Hepatocyte (in vitro differentiated cells): ENCODE data around the gene RBBP5. TPM values are rescaled to one million over a fixed set of nuclear protein-coding genes. Genes with fewer than 3 reads are reported as not detected.

Source experiments
- DNase-seq: peaks from one replicate; pipeline ENCODE4 v3.0.0-alpha.2; 2016; ENCODE audit warnings: low spot score
- H2AFZ ChIP-seq: fragments of 200-600 bp; sonication (generic); 2 replicates; pipeline ENCODE4 v1.6.0; 2016; ENCODE audit warnings: antibody characterized with exemption, mild to moderate bottlenecking
- H3K27ac ChIP-seq: fragments of 200-600 bp; sonication (generic); 2 replicates; pipeline ENCODE4 v1.5.1; 2016; ENCODE audit warnings: mild to moderate bottlenecking
- H3K27me3 ChIP-seq: fragments of 200-600 bp; sonication (generic); 2 replicates; pipeline ENCODE4 v1.6.1; 2016
- H3K36me3 ChIP-seq: fragments of 200-600 bp; sonication (generic); replicated peaks from 2 replicates; pipeline ENCODE4 v1.5.1; 2016; ENCODE audit warnings: low read depth; ENCODE audit not compliant: insufficient read depth
- H3K4me1 ChIP-seq: fragments of 200-600 bp; sonication (generic); 2 replicates; pipeline ENCODE4 v1.5.1; 2016; ENCODE audit warnings: mild to moderate bottlenecking, moderate library complexity; ENCODE audit not compliant: insufficient read depth
- H3K4me2 ChIP-seq: fragments of 200-600 bp; sonication (generic); 2 replicates; pipeline ENCODE4 v1.6.0; 2016
- H3K4me3 ChIP-seq: fragments of 200-600 bp; sonication (generic); 2 replicates; pipeline ENCODE4 v1.5.1; 2016; ENCODE audit warnings: mild to moderate bottlenecking
- H3K79me2 ChIP-seq: fragments of 200-600 bp; sonication (generic); 2 replicates; pipeline ENCODE4 v1.6.0; 2017; ENCODE audit warnings: mild to moderate bottlenecking
- H3K9me2 ChIP-seq: fragments of 200-600 bp; sonication (generic); replicated peaks from 2 replicates; pipeline ENCODE4 v1.6.0; 2017; ENCODE audit warnings: mild to moderate bottlenecking; ENCODE audit not compliant: insufficient read depth
- H3K9me3 ChIP-seq: fragments of 200-600 bp; sonication (generic); 2 replicates; pipeline ENCODE4 v1.5.1; 2016; ENCODE audit warnings: low read depth, mild to moderate bottlenecking
- H4K20me1 ChIP-seq: fragments of 200-600 bp; sonication (generic); 2 replicates; pipeline ENCODE4 v1.6.0; 2016; ENCODE audit warnings: mild to moderate bottlenecking; ENCODE audit not compliant: insufficient read depth, poor library complexity, severe bottlenecking
- EZH2 ChIP-seq: fragments of 200-600 bp; sonication (generic); IDR thresholded peaks from 2 replicates; pipeline ENCODE4 v1.6.1; 2016; ENCODE audit warnings: antibody characterized with exemption, mild to moderate bottlenecking, borderline replicate concordance
- EZH2phosphoT487 ChIP-seq: fragments of 200-600 bp; sonication (generic); IDR thresholded peaks from one replicate; pipeline ENCODE4 v1.6.1; 2018; ENCODE audit warnings: antibody characterized with exemption, mild to moderate bottlenecking, low read depth, moderate library complexity; ENCODE audit not compliant: unreplicated experiment, severe bottlenecking
- WGBS: methylation state at CpG from one replicate; pipeline ENCODE4 v1.1.6; 2016; ENCODE audit warnings: low lambda C conversion rate; ENCODE audit errors: missing lambda C conversion rate; 5-methylcytosine and 5-hydroxymethylcytosine counted together
- polyA plus RNA-seq: library from polyadenylated mRNA; unstranded; fragments of >200 nt; fragmentation: Nextera tagmentation; extraction: Ambion mirVana; gene quantifications from 2 replicates; pipeline ENCODE4 v1.2.1, GENCODE V29; 2016
- total RNA-seq: library from RNA; depleted of rRNA; stranded (reverse); fragments of >200 nt; gene quantifications from 2 replicates; pipeline ENCODE4 v1.2.3, GENCODE V29; 2014
- TF ChIP-seq, protein P1 (sequence below): fragments of 200-600 bp; sonication (generic); IDR thresholded peaks from 2 replicates; pipeline ENCODE4 v1.5.1; 2016; ENCODE audit warnings: antibody characterized with exemption, mild to moderate bottlenecking; ENCODE audit not compliant: poor library complexity

The RBBP5 gene
- total and polyA plus RNA-seq, 2 experiments from 2014 or later = 9.0 to 15.3 TPM

DNA sequence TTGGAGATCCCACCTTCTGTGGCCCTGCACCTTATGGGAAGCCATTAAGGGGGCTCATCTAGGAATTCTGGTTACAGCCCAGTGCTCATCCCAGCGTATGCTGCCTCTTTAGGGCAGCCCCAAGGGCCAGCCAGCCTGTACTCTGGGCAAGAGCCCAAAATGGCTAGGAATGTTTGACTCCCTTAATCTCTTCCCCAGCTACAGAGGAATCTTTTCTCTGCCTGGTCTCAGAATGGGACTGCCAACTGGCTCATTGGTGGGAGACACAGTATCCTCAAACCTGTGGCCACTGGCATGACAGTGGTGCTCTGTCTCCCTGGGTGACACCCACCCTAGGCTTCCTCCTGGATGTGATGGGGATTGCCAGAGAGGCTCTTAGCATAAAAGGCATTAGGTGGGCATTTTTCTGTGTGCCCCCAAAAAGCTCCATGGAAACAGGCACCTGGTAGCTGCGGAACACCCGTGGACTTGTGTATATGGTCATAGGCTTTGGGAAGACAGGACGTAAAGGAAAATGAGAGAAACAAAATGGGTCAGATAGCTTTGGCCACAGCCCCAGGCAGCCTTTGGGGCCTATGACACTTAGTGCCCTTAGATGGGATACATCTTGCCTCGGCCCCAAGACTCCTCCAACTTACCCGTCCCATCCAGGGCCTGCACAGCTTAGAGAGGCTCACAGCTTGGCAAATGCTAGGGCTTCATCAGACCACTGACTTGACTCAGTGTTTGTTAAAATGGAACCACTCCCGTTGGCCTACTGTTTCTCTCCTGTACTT is 44.4 kb downstream of the RBBP5 start:
- H2AFZ ChIP-seq = no peak overlapping the region
- no peak overlapping the region for H3K27ac ChIP-seq
- TF ChIP-seq, protein P1, sequence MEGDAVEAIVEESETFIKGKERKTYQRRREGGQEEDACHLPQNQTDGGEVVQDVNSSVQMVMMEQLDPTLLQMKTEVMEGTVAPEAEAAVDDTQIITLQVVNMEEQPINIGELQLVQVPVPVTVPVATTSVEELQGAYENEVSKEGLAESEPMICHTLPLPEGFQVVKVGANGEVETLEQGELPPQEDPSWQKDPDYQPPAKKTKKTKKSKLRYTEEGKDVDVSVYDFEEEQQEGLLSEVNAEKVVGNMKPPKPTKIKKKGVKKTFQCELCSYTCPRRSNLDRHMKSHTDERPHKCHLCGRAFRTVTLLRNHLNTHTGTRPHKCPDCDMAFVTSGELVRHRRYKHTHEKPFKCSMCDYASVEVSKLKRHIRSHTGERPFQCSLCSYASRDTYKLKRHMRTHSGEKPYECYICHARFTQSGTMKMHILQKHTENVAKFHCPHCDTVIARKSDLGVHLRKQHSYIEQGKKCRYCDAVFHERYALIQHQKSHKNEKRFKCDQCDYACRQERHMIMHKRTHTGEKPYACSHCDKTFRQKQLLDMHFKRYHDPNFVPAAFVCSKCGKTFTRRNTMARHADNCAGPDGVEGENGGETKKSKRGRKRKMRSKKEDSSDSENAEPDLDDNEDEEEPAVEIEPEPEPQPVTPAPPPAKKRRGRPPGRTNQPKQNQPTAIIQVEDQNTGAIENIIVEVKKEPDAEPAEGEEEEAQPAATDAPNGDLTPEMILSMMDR = no peak
- TF ChIP-seq EZH2phosphoT487 (no peak), EZH2 (no peak)
- H3K27me3 ChIP-seq = no peaks in the 10 kb centered on the region
- no peaks in the 10 kb centered on the region for H3K9me2 ChIP-seq
- no peaks in the 10 kb centered on the region for H3K9me3 ChIP-seq
- H3K79me2 ChIP-seq = no peaks in the 10 kb centered on the region
- WGBS = 92% methylated on average over 7 of the region's 7 CpGs
- no peak overlapping the region for H3K4me3 ChIP-seq
- H3K36me3 ChIP-seq = no peaks in the 10 kb centered on the region
- DNase-seq = no peak
- H3K4me1 ChIP-seq = no peaks in the 10 kb centered on the region
- no peaks in the 10 kb centered on the region for H4K20me1 ChIP-seq
- no peak overlapping the region for H3K4me2 ChIP-seq

DNA sequence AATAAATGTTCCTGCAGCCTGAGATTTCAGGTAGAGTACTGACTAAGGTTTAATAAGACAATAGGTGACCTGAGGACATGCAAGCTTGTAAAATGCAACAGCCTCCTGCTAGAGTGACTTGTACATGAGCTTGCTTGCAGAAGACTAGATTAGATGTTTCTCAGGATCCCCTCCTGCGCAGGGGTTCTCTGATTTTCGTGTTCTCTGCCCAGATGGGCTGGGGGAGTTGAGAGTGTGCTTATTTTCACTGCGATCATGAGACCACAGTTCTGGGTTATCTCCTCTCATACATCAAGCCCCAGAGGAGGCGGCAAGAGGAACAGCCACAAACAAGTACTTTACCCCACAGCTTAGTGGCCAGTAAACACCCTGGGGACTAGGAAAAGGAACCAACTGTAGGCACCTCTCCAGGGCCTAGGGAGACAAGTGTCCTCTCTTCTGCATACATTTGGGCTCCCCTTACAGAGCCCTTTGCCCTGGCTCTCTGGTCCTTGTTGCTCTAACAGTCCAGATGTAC is 45.5 kb downstream of the RBBP5 start:
- 72% methylated on average over 4 of the region's 4 CpGs for WGBS
- H3K4me2 ChIP-seq = no peak overlapping the region
- H2AFZ ChIP-seq = no peak overlapping the region
- no peaks in the 10 kb centered on the region for H3K27me3 ChIP-seq
- no peaks in the 10 kb centered on the region for H4K20me1 ChIP-seq
- H3K4me3 ChIP-seq = no peak overlapping the region
- TF ChIP-seq EZH2 (no peak), EZH2phosphoT487 (no peak)
- TF ChIP-seq, protein P1 = no peak
- no peaks in the 10 kb centered on the region for H3K36me3 ChIP-seq
- H3K4me1 ChIP-seq = no peaks in the 10 kb centered on the region
- DNase-seq = no peak
- no peaks in the 10 kb centered on the region for H3K9me2 ChIP-seq
- H3K27ac ChIP-seq = no peak overlapping the region
- no peaks in the 10 kb centered on the region for H3K9me3 ChIP-seq
- no peaks in the 10 kb centered on the region for H3K79me2 ChIP-seq

DNA sequence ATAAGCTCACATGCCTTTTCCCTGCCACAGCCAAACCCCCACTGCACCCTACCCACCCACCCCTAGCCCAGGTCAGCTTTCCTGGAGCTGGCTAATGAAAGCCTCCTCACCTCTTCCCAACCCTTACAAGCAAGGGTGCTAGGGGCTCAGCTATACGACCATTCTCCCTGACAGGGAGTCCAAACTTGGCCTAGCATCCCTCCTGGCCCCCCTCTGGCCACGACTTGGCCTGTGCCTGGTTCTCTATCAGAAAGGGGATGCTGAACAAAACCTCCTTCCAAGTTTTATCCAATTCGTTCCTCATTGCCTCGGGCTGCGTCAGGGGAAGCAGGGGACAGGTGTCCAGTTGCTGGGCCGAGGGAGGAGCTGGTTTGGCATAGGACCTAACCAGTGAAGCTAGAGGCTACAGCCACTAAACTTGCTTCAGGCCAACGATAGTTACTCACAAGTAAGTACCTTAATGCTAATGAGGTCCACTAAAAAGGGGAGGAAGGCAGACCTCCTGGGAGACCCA is 46.1 kb downstream of the RBBP5 start:
- H2AFZ ChIP-seq = no peak overlapping the region
- TF ChIP-seq EZH2 = no peak
- TF ChIP-seq, protein P1 = no peak
- no peak for TF ChIP-seq EZH2phosphoT487
- no peaks in the 10 kb centered on the region for H3K79me2 ChIP-seq
- H3K27me3 ChIP-seq = no peaks in the 10 kb centered on the region
- no peak for DNase-seq
- H4K20me1 ChIP-seq = no peaks in the 10 kb centered on the region
- H3K27ac ChIP-seq = no peak overlapping the region
- no peak overlapping the region for H3K4me2 ChIP-seq
- H3K4me1 ChIP-seq = no peaks in the 10 kb centered on the region
- H3K9me3 ChIP-seq = no peaks in the 10 kb centered on the region
- WGBS = 68% methylated on average over 7 of the region's 7 CpGs
- H3K9me2 ChIP-seq = no peaks in the 10 kb centered on the region
- no peak overlapping the region for H3K4me3 ChIP-seq
- no peaks in the 10 kb centered on the region for H3K36me3 ChIP-seq
